K562 (cell line): Measurements from ENCODE around the gene CCDC74B. TPM values are rescaled to one million over a fixed set of nuclear protein-coding genes. Genes with fewer than 3 reads are reported as not detected.
"Not testable (repeated sequence)": the region's sequence is repeated elsewhere in the genome, so short reads cannot be mapped to it uniquely, and the experiment has no call there.

Source experiments
- ATAC-seq: fragments of 200-7000 bp; cut with Tn5 transposase; 3 replicates; pipeline ENCODE4 v1.9.1; 2020; ENCODE audit warnings: moderate library complexity
- BruUV-seq: library from RNA; stranded (reverse); fragments of 400-500 nt; replicated peaks from 2 replicates; lab custom pipeline; 2021; lab: Mats Ljungman, UMichigan
- CTCF ChIA-PET: fragments of 300-600 bp; formaldehyde crosslinking; extraction: SDS; loops from one replicate; lab custom pipeline; 2021; ENCODE audit warnings: low intra/inter-chr PET ratio; lab: Yijun Ruan, JAX
- POLR2A ChIA-PET: fragments of 300-600, 350-650 bp; sonication (Branson Sonifier 250); formaldehyde crosslinking; extraction: SDS; loops from one replicate; lab custom pipeline; 2021; ENCODE audit warnings: antibody characterized with exemption, inconsistent platforms; lab: Yijun Ruan, JAX
- DNase-seq, 4 experiments: peaks; one replicate each; pipeline versions ENCODE4 v3.0.0 to v3.0.0-alpha.2; 2011 to 2018; ENCODE audit warnings: low spot score in 3 of 4, mixed read lengths in 3 of 4; ENCODE audit errors: extremely low read depth in 1 of 4
- FAIRE-seq: peaks from 2 replicates; lab custom pipeline; 2011; peaks lifted over from hg19 to GRCh38; lab: Jason Lieb, UNC
- H2AFZ ChIP-seq: 2 replicates; pipeline ENCODE4 v1.6.0; 2011; ENCODE audit warnings: low read depth, low read length, control low read depth, inconsistent platforms
- H3K27ac ChIP-seq: fragments of 200-600 bp; 3 replicates; pipeline ENCODE4 v1.8.0; 2011; ENCODE audit warnings: low read depth, mild to moderate bottlenecking, control low read depth, inconsistent platforms, low read length, moderate library complexity, mixed read lengths; ENCODE audit errors: extremely low read depth
- H3K27me3 ChIP-seq, 2 experiments: fragments of 300-600 bp in 1 of 2; 2 replicates in 1 of 2; 3 replicates in 1 of 2; pipeline versions ENCODE4 v1.6.0 to v1.8.0; 2011; ENCODE audit warnings: inconsistent platforms in 2 of 2, low read length in 2 of 2, mild to moderate bottlenecking in 1 of 2, mixed read lengths in 1 of 2, moderate library complexity in 1 of 2; ENCODE audit not compliant: control insufficient read depth in 2 of 2, insufficient read depth in 2 of 2
- H3K36me3 ChIP-seq: fragments of 300-600 bp; 3 replicates; pipeline ENCODE4 v1.8.0; 2011; ENCODE audit warnings: mild to moderate bottlenecking, low read length, inconsistent platforms; ENCODE audit not compliant: control insufficient read depth, insufficient read depth
- H3K4me1 ChIP-seq, 2 experiments: fragments of 200-600 bp in 1 of 2; replicated peaks in 1 of 2; 2 replicates in 1 of 2; 3 replicates in 1 of 2; pipeline versions ENCODE4 v1.5.1 to v1.8.0; 2011; ENCODE audit warnings: inconsistent platforms in 2 of 2, low read length in 2 of 2, mild to moderate bottlenecking in 1 of 2, mixed read lengths in 1 of 2, moderate library complexity in 1 of 2; ENCODE audit not compliant: control insufficient read depth in 2 of 2, insufficient read depth in 2 of 2
- H3K4me2 ChIP-seq: 2 replicates; pipeline ENCODE4 v1.6.1; 2011; ENCODE audit warnings: low read length, control low read depth, inconsistent platforms, mixed read lengths; ENCODE audit not compliant: insufficient read depth
- H3K4me3 ChIP-seq: fragments of 200-600 bp; sonication (generic), shearing (Covaris generic); 2 replicates; pipeline ENCODE4 v1.5.1; 2016; ENCODE audit warnings: control low read depth, inconsistent platforms
- H3K79me2 ChIP-seq: fragments of 200-600 bp; 3 replicates; pipeline ENCODE4 v1.8.0; 2011; ENCODE audit warnings: low read length, inconsistent platforms; ENCODE audit not compliant: control insufficient read depth, insufficient read depth
- H3K9ac ChIP-seq, 2 experiments: 2 replicates each; pipeline versions ENCODE4 v1.6.0 to v1.6.1; 2011; ENCODE audit warnings: low read depth in 2 of 2, low read length in 2 of 2, control low read depth in 1 of 2, inconsistent platforms in 1 of 2, mild to moderate bottlenecking in 1 of 2, mixed read lengths in 1 of 2; ENCODE audit not compliant: insufficient read depth in 1 of 2
- H3K9me1 ChIP-seq: one replicate; pipeline ENCODE4 v1.6.0; 2011; ENCODE audit warnings: inconsistent platforms, mild to moderate bottlenecking, low read length, moderate library complexity; ENCODE audit not compliant: control insufficient read depth, insufficient read depth
- H3K9me3 ChIP-seq: replicated peaks from 2 replicates; pipeline ENCODE4 v1.5.1; 2011; ENCODE audit warnings: low read depth, low read length, inconsistent platforms; ENCODE audit not compliant: control insufficient read depth, insufficient read depth
- H4K20me1 ChIP-seq: replicated peaks from 2 replicates; pipeline ENCODE4 v1.6.1; 2011; ENCODE audit warnings: low read length, inconsistent platforms, mixed read lengths; ENCODE audit not compliant: control insufficient read depth, insufficient read depth
- DACH1 ChIP-seq: fragments of 450-650 bp; IDR thresholded peaks from 2 replicates; pipeline ENCODE4 v1.6.1; 2018; ENCODE audit not compliant: partially characterized antibody
- HDAC1 ChIP-seq, 2 experiments: fragments of 450-650 bp; IDR thresholded peaks; 2 replicates each; pipeline ENCODE4 v1.6.1; 2016 to 2017; ENCODE audit warnings: inconsistent platforms in 1 of 2, mild to moderate bottlenecking in 1 of 2, moderate library complexity in 1 of 2
- POLR2G ChIP-seq: fragments of 200-400 bp; formaldehyde crosslinking; IDR thresholded peaks from 2 replicates; pipeline ENCODE4 v1.6.1; 2017; ENCODE audit warnings: low read depth, mild to moderate bottlenecking, antibody characterized with exemption, low read length, moderate library complexity
- RAD21 ChIP-seq, 2 experiments: fragments of 250-450 bp in 1 of 2; fragments of 450-650 bp in 1 of 2; sonication (Bioruptor Pico) in 1 of 2; formaldehyde crosslinking in 1 of 2; IDR thresholded peaks in 1 of 2; conservative IDR thresholded peaks in 1 of 2; 2 replicates each; pipeline versions ENCODE4 v1.4.0 to v1.8.0; 2020 to 2022; ENCODE audit warnings: mild to moderate bottlenecking in 2 of 2, moderate library complexity in 1 of 2
- RBFOX2 ChIP-seq: fragments of 200-400 bp; formaldehyde crosslinking; IDR thresholded peaks from 2 replicates; pipeline ENCODE4 v1.6.1; 2017; ENCODE audit warnings: low read depth, mild to moderate bottlenecking, low read length, moderate library complexity
- RCOR1 ChIP-seq, 2 experiments: IDR thresholded peaks; 2 replicates each; pipeline ENCODE4 v1.6.1; 2012; ENCODE audit warnings: low read depth in 2 of 2, low read length in 2 of 2, borderline replicate concordance in 1 of 2, improper control_type of control experiment in 1 of 2
- VEZF1 ChIP-seq: fragments of 200-800 bp; sonication (Bioruptor generic); IDR thresholded peaks from 2 replicates; pipeline ENCODE4 v1.6.1; 2017; ENCODE audit warnings: missing genetic modification characterization, missing compliant biosample characterization
- WGBS: fragments of 100-300 bp; shearing (Covaris generic); methylation state at CpG from one replicate; pipeline ENCODE4 v1.1.6; 2016; ENCODE audit warnings: low coverage, mixed read lengths; ENCODE audit not compliant: insufficient coverage; ENCODE audit errors: missing lambda C conversion rate; 5-methylcytosine and 5-hydroxymethylcytosine counted together
- in situ Hi-C: fragments of 300-500 bp; cut with MboI; formaldehyde crosslinking; loops from 4 replicates; pipeline ENCODE4 v1.15.0; 2018; ENCODE audit warnings: inconsistent platforms, mixed read lengths
- intact Hi-C: fragments of 100-400 bp; cut with micrococcal nuclease; formaldehyde crosslinking; loops from 2 replicates; pipeline ENCODE4 v1.14.2; 2022
- polyA plus RNA-seq, 8 experiments: library from polyadenylated mRNA; depleted of rRNA in 4 of 8; stranded (reverse) in 5 of 8; unstranded in 3 of 8; fragments of >200 nt; fragmentation: Nextera tagmentation in 2 of 8; fragmentation: Illumina TruSeq in 1 of 8; extraction: Ambion mirVana in 2 of 8; extraction: Trizol in 1 of 8; gene quantifications; 2 replicates each; pipeline versions ENCODE4 v1.2.1 to v1.2.3, GENCODE V29; 2011 to 2014; ENCODE audit warnings: inconsistent platforms in 1 of 8, missing spikeins in 1 of 8
- total RNA-seq, 7 experiments: library from RNA; depleted of rRNA in 6 of 7; stranded (reverse); fragments of >200 nt in 6 of 7; fragmentation: Illumina TruSeq in 2 of 7; extraction: Trizol in 2 of 7; gene quantifications; 2 replicates each; pipeline versions ENCODE4 v1.2.1 to v1.2.3, GENCODE V29; 2011 to 2021; ENCODE audit warnings: low replicate concordance in 1 of 7

Gene CCDC74B
- total and polyA plus RNA-seq, 9 of the 15 experiments (the other 6 are each of a cell fraction or from before 2014, with no cell fraction given) = 0.04 to 1.5 (median 0.52) TPM; not detected in 1

GRCh38 chr2:130162486-130162885 lies 17.6 kb upstream of the CCDC74B start:
- peak; percentile 40; the same call in 1 of the 2 replicates for TF ChIP-seq POLR2G
- TF ChIP-seq RBFOX2 = 0 out of 2 replicates have a peak, but pooled peaks have one; percentile 19
- intact Hi-C loops, H4K20me1 ChIP-seq, H3K4me3 ChIP-seq, H3K9me1 ChIP-seq, H3K9me3 ChIP-seq, CTCF ChIA-PET, H3K79me2 ChIP-seq, H2AFZ ChIP-seq, H3K4me2 ChIP-seq, H3K27ac ChIP-seq, BruUV-seq, POLR2A ChIA-PET, in situ Hi-C loops, H3K9ac ChIP-seq, H3K27me3 ChIP-seq, ATAC-seq: not testable (repeated sequence)
- FAIRE-seq (peak; percentile 23), DNase-seq (peak in 1 of 4 experiments; percentile 2)
- H3K4me1 ChIP-seq = peaks cover 0 to 26% of the 10 kb centered on the region in 2 experiments; a peak in 2 of 5 replicates
- 82% methylated on average over 7 of the region's 7 CpGs for WGBS
- peaks cover 65% of the 10 kb centered on the region for H3K36me3 ChIP-seq

- H3K9me1 ChIP-seq, H4K20me1 ChIP-seq, H3K27me3 ChIP-seq, H3K4me3 ChIP-seq, H3K9me3 ChIP-seq, BruUV-seq, intact Hi-C loops, in situ Hi-C loops, CTCF ChIA-PET, H2AFZ ChIP-seq, H3K79me2 ChIP-seq: not testable (repeated sequence)
- peak; percentile 93 for FAIRE-seq
- POLR2A ChIA-PET = interaction anchor here (0.6 kb wide), 1 partner anchor 20 kb away, joined by 3 read pairs; the partner anchor contains the start of gene SMPD4
- Histone ChIP-seq H3K4me1 (peaks cover 0 to 38% of the 10 kb centered on the region in 2 experiments; a peak in 3 of 5 replicates), H3K9ac (peak overlapping the region; percentile 30 to 76; a peak in 3 of 4 replicates), H3K27ac (peak overlapping the region; percentile 49; the same call in 1 of the 3 replicates), H3K36me3 (peaks cover 60% of the 10 kb centered on the region), H3K4me2 (peak overlapping the region; percentile 18; the same call in 1 of the 2 replicates)
- 17% methylated on average over 7 of the region's 25 CpGs for WGBS
- DNase-seq = peak; percentile 38 to 73 (median 58)
- peak; percentile 92 for ATAC-seq
- TF ChIP-seq DACH1 (peak; percentile 34), POLR2G (peak; percentile 48; the same call in 1 of the 2 replicates), VEZF1 (peak; percentile 45; the same call in 1 of the 2 replicates), RAD21 (CRISPR knock-in tag; conservative IDR thresholded peaks at IDR 0.05 in 1 of 2, IDR thresholded peaks at IDR 0.05 in 1 of 2) (peak in 1 of 2 experiments; percentile 53; a peak in 2 of 4 replicates), RCOR1 (IDR thresholded peaks at IDR 0.05; ENCODE audit: borderline replicate concordance in 1 of 2, low read depth in 2 of 2, low read length in 2 of 2) (peak in 1 of 2 experiments; percentile 30; a peak in 1 of 4 replicates), HDAC1 (IDR thresholded peaks at IDR 0.05) (peak in 1 of 2 experiments; percentile 87; a peak in 2 of 4 replicates)
Observed at GRCh38 chr2:130160838-130161705, 16.2 kb upstream of the CCDC74B start.
